Endothelial cell of umbilical vein (primary cell): Measurements from ENCODE around the gene CFAP97D1. TPM values are rescaled to one million over a fixed set of nuclear protein-coding genes. Genes with fewer than 3 reads are reported as not detected.

Experiments used
- Bru-seq: library from RNA; stranded (reverse); fragments of 400-500 nt; gene quantifications from one replicate; lab custom pipeline; 2021; lab: Mats Ljungman, UMichigan
- BruChase-seq, 2 experiments: library from RNA; stranded (reverse); fragments of 400-500 nt; gene quantifications; one replicate each; lab custom pipeline; 2021; lab: Mats Ljungman, UMichigan
- BruUV-seq: library from RNA; stranded (reverse); fragments of 400-500 nt; replicated peaks from 2 replicates; lab custom pipeline; 2021; lab: Mats Ljungman, UMichigan
- CTCF ChIA-PET: fragments of 300-600, 350-600 bp; sonication (Branson Sonifier 250); formaldehyde crosslinking; loops from one replicate; lab custom pipeline; 2021; ENCODE audit warnings: antibody characterized with exemption, inconsistent platforms; lab: Charles Lee
- POLR2A ChIA-PET: fragments of 300-600, 350-600 bp; sonication (Branson Sonifier 250); formaldehyde crosslinking; loops from one replicate; lab custom pipeline; 2021; ENCODE audit warnings: antibody characterized with exemption, inconsistent platforms; lab: Charles Lee
- DNase-seq: peaks from one replicate; pipeline ENCODE4 v3.0.0-alpha.2; 2011; ENCODE audit warnings: low read depth, low spot score
- FAIRE-seq: peaks from 2 replicates; lab custom pipeline; 2011; peaks lifted over from hg19 to GRCh38; lab: Jason Lieb, UNC
- H2AFZ ChIP-seq: 2 replicates; pipeline ENCODE4 v1.6.0; 2012; ENCODE audit warnings: low read depth, low read length, control low read depth, inconsistent platforms
- H3K27ac ChIP-seq: 2 replicates; pipeline ENCODE4 v1.5.1; 2011; ENCODE audit warnings: low read depth, mild to moderate bottlenecking, control low read depth, low read length, moderate library complexity; ENCODE audit not compliant: insufficient read depth
- H3K27me3 ChIP-seq, 2 experiments: 2 replicates each; pipeline versions ENCODE4 v1.6.0 to v1.6.1; 2011; ENCODE audit warnings: low read length in 2 of 2, mixed read lengths in 1 of 2; ENCODE audit not compliant: control insufficient read depth in 2 of 2, insufficient read depth in 2 of 2
- H3K36me3 ChIP-seq, 2 experiments: 2 replicates in 1 of 2; 3 replicates in 1 of 2; pipeline ENCODE4 v1.5.1; 2011; ENCODE audit warnings: low read length in 2 of 2, mild to moderate bottlenecking in 1 of 2, moderate library complexity in 1 of 2; ENCODE audit not compliant: control insufficient read depth in 2 of 2, insufficient read depth in 2 of 2; ENCODE audit errors: extremely low read depth in 1 of 2
- H3K4me1 ChIP-seq: 3 replicates; pipeline ENCODE4 v1.5.1; 2011; ENCODE audit warnings: mild to moderate bottlenecking, low read length; ENCODE audit not compliant: control insufficient read depth, insufficient read depth; ENCODE audit errors: extremely low read depth
- H3K4me2 ChIP-seq: 2 replicates; pipeline ENCODE4 v1.6.1; 2011; ENCODE audit warnings: low read length, control low read depth, mixed read lengths; ENCODE audit not compliant: insufficient read depth
- H3K4me3 ChIP-seq, 3 experiments: fragments of 200-600 bp in 1 of 3; sonication (generic), shearing (Covaris generic) in 1 of 3; replicated peaks in 1 of 3; 2 replicates each; pipeline ENCODE4 v1.5.1; 2011 to 2016; ENCODE audit warnings: control low read depth in 3 of 3, low read length in 3 of 3, mild to moderate bottlenecking in 2 of 3, inconsistent platforms in 1 of 3, low read depth in 1 of 3, moderate library complexity in 1 of 3; ENCODE audit not compliant: insufficient read depth in 1 of 3
- H3K79me2 ChIP-seq: 2 replicates; pipeline ENCODE4 v1.6.0; 2012; ENCODE audit warnings: low read length, inconsistent platforms; ENCODE audit not compliant: control insufficient read depth, insufficient read depth
- H3K9ac ChIP-seq: replicated peaks from 2 replicates; pipeline ENCODE3; 2011; ENCODE audit warnings: low read length, control low read depth; ENCODE audit not compliant: insufficient read depth; ENCODE audit errors: extremely low read depth
- H3K9me1 ChIP-seq: replicated peaks from 3 replicates; pipeline ENCODE4 v1.6.0; 2011; ENCODE audit warnings: mild to moderate bottlenecking, low read length; ENCODE audit not compliant: control insufficient read depth, insufficient read depth; ENCODE audit errors: extremely low read depth
- H3K9me3 ChIP-seq: replicated peaks from 2 replicates; pipeline ENCODE4 v1.5.1; 2012; ENCODE audit warnings: low read length, inconsistent platforms; ENCODE audit not compliant: control insufficient read depth, insufficient read depth
- H4K20me1 ChIP-seq: replicated peaks from 2 replicates; pipeline ENCODE3; 2011; ENCODE audit warnings: mild to moderate bottlenecking, low read length; ENCODE audit not compliant: control insufficient read depth, insufficient read depth; ENCODE audit errors: extremely low read depth
- CTCF ChIP-seq, 2 donors: IDR thresholded peaks; 1 replicate in 1 of 2; 2 replicates in 1 of 2; pipeline ENCODE4 v1.5.1; 2011; ENCODE audit warnings: low read length in 2 of 2, mild to moderate bottlenecking in 2 of 2, moderate library complexity in 2 of 2, control low read depth in 1 of 2, inconsistent platforms in 1 of 2, low read depth in 1 of 2; ENCODE audit not compliant: insufficient read depth in 1 of 2; ENCODE audit errors: extremely low read depth in 1 of 2
- EZH2 ChIP-seq: IDR thresholded peaks from 2 replicates; pipeline ENCODE4 v1.6.1; 2012; ENCODE audit warnings: borderline replicate concordance, low read depth, mild to moderate bottlenecking, moderate library complexity, low read length, inconsistent platforms; ENCODE audit not compliant: severe bottlenecking
- FOS ChIP-seq: IDR thresholded peaks from 2 replicates; pipeline ENCODE4 v1.6.1; 2011; ENCODE audit warnings: mild to moderate bottlenecking, low read length, moderate library complexity, borderline replicate concordance; ENCODE audit not compliant: insufficient read depth
- GATA2 ChIP-seq: IDR thresholded peaks from 2 replicates; pipeline ENCODE4 v1.7.0; 2011; ENCODE audit warnings: low read depth, mild to moderate bottlenecking, moderate library complexity, mixed read lengths, low read length; ENCODE audit not compliant: insufficient read length, insufficient read depth
- JUN ChIP-seq: IDR thresholded peaks from 2 replicates; pipeline ENCODE4 v1.6.1; 2011; ENCODE audit warnings: borderline replicate concordance, low read depth; ENCODE audit not compliant: insufficient read length, insufficient read depth
- MAX ChIP-seq: IDR thresholded peaks from 2 replicates; pipeline ENCODE4 v1.6.1; 2011; ENCODE audit not compliant: insufficient read depth, insufficient read length
- MYC ChIP-seq: IDR thresholded peaks from one replicate; pipeline ENCODE4 v1.6.1; 2011; ENCODE audit warnings: mild to moderate bottlenecking, low read depth, low read length
- POLR2A ChIP-seq: IDR thresholded peaks from 2 replicates; pipeline ENCODE4 v1.6.1; 2012; ENCODE audit warnings: low read depth, mild to moderate bottlenecking, control low read depth, low read length
- POLR2AphosphoS5 ChIP-seq: IDR thresholded peaks from 2 replicates; pipeline ENCODE4 v1.6.1; 2012; ENCODE audit warnings: low read depth, mild to moderate bottlenecking, control low read depth, low read length, moderate library complexity; ENCODE audit not compliant: insufficient read depth
- dilution Hi-C: fragments of 300-500 bp; cut with MboI; formaldehyde crosslinking; loops from one replicate; pipeline ENCODE4 v1.15.0; 2019; ENCODE audit warnings: low sequenced_read_pairs; ENCODE audit not compliant: extremely low pct_ligation_motif_present
- intact Hi-C: fragments of 100-400 bp; cut with micrococcal nuclease; formaldehyde crosslinking; loops from one replicate; pipeline ENCODE4 v1.10.0; 2022
- long read RNA-seq: library from polyadenylated mRNA; stranded (forward); transcript quantifications from one replicate; pipeline ENCODE4 v2.0.0, GENCODE V29; 2021
- polyA minus RNA-seq, 3 experiments: library from RNA; depleted of rRNA, polyadenylated mRNA; stranded (reverse); fragments of >200 nt; gene quantifications; 1 replicate in 1 of 3; 2 replicates in 2 of 3; pipeline ENCODE4 v1.2.3, GENCODE V29; 2011
- polyA plus RNA-seq, 4 experiments: library from polyadenylated mRNA; depleted of rRNA in 3 of 4; stranded (reverse) in 3 of 4; unstranded in 1 of 4; fragments of >200 nt; gene quantifications; 2 replicates each; pipeline versions ENCODE4 v1.2.1 to v1.2.3, GENCODE V29; 2011 to 2012; ENCODE audit warnings: missing spikeins in 1 of 4
- total RNA-seq: library from RNA; stranded (reverse); gene quantifications from 2 replicates; pipeline ENCODE4 v1.2.3, GENCODE V29; 2021

Gene CFAP97D1
- total RNA-seq (not detected in 2 replicates), polyA plus RNA-seq (not detected in 2 replicates), polyA minus RNA-seq (not detected in 2 replicates), Bru-seq, nascent RNA (not detected), BruChase-seq, experiment 1, labeled RNA remaining after a 6-hour chase (not detected), BruChase-seq, experiment 2, labeled RNA remaining after a 2-hour chase (percentile 14 among the genes with signal in this experiment)
- polyA plus RNA-seq (2011; cell fraction: cytosol; rRNA removed): not detected in 2 replicates
- not detected in 2 replicates for polyA plus RNA-seq (2011; cell fraction: nucleus; rRNA removed)
- polyA plus RNA-seq (2012): not detected in 2 replicates
- not detected for polyA minus RNA-seq (2011; cell fraction: cytosol; rRNA and poly(A)+ RNA removed)
- not detected in 2 replicates for polyA minus RNA-seq (2011; cell fraction: nucleus; rRNA and poly(A)+ RNA removed)
- long read RNA-seq: 0 reads

GRCh38 chr17:43780135-43780534, at the start of gene CFAP97D1:
Gene CFAP97D1 (plus strand): TSS chr17:43780435. CDS start chr17:43780463, 28 bp downstream.
- peaks cover 0 to under 1% of the 10 kb centered on the region in 2 experiments for H3K36me3 ChIP-seq
- H2AFZ ChIP-seq: peak within 1 kb of the TSS; percentile 74
- dilution Hi-C loops: no loop called here
- ChIA-PET CTCF (interaction anchor here (0.6 to 1.9 kb wide), 7 partner anchors 10 to 1355 kb away, joined by 3 to 14 read pairs (median 5); partner anchors contain the start of genes ACBD4 and CD300LG), POLR2A (no interaction called here)
- no peaks in the 10 kb centered on the region for H4K20me1 ChIP-seq
- H3K4me1 ChIP-seq: peaks cover 27% of the 10 kb centered on the region
- BruUV-seq: no TSS peak
- H3K79me2 ChIP-seq: peaks cover 10% of the 10 kb centered on the region
- no peaks in the 10 kb centered on the region for H3K9me1 ChIP-seq
- H3K4me3 ChIP-seq: peak within 1 kb of the TSS; percentile 47 to 98 (median 63)
- no peak for DNase-seq
- H3K27ac ChIP-seq: peak within 1 kb of the TSS; percentile 91
- intact Hi-C loops: no loop called here
- no peak for FAIRE-seq
- H3K4me2 ChIP-seq: peak within 1 kb of the TSS; percentile 62
- H3K9me3 ChIP-seq: no peaks in the 10 kb centered on the region
- H3K27me3 ChIP-seq: peaks cover 0 to 3% of the 10 kb centered on the region in 2 experiments
- H3K9ac ChIP-seq: peak within 1 kb of the TSS; percentile 96
- TF ChIP-seq MAX (no peak), FOS (no peak), GATA2 (no peak), JUN (no peak), POLR2A (no peak), MYC (no peak), EZH2 (no peak), CTCF (IDR thresholded peaks at IDR 0.05; ENCODE audit: extremely low read depth in 1 of 2, insufficient read depth in 1 of 2, low read depth in 1 of 2, low read length in 2 of 2) (no peak), POLR2AphosphoS5 (no peak)
